Measurements from ENCODE around the gene CEBPG. TPM values are rescaled to one million over a fixed set of nuclear protein-coding genes. Genes with fewer than 3 reads are reported as not detected.

Gene CEBPG
- total RNA-seq, 4 donors from 2014 or later, result 38.0 to 48.3 (median 43.1) TPM

DNA sequence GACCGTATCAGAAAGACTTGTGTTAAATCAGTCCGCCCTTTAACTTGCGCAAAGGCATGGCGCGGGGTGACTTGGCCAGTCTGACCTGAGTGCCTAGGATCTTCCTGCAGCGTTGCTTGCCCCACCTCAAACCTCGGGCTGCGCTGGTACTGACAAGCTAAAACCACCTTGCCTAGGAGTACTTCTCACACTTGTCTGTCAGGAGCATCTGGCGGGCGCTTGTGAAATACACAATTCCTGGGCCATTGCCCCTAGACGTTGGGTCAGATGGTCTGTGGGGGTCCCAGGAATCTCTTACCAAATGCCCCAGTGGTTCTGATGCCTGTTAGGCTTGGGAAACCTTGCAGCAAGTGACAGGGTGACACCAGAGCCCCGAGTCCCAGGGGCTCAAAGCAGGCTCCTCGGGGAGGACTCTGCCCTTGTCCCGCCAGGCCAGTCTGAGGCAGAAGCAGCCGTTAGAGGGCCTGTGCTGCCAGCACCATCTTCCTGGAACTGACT, 12.9 kb downstream of the CEBPG start:
- peak in 1 of 2 donors; percentile 87 for DNase-seq (ENCODE audit: low spot score in 2 of 2)
- intact Hi-C loops (cut with DNase I; ENCODE audit: low total_unique reads), result no loop called here
- TF ChIP-seq POLR2A (IDR thresholded peaks at IDR 0.05), result no peak
- no peak for TF ChIP-seq CTCF (IDR thresholded peaks at IDR 0.05)
- H3K4me3 ChIP-seq (ENCODE audit: low read depth, poor library complexity, severe bottlenecking), result no peak overlapping the region
- WGBS, 2 donors, result 79 to 83% methylated on average over 10 to 15 of the region's 15 CpGs

- no peak for DNase-seq (ENCODE audit: low spot score in 2 of 2)
- TF ChIP-seq CTCF (IDR thresholded peaks at IDR 0.05) (no peak), POLR2A (IDR thresholded peaks at IDR 0.05) (no peak)
- 93 to 94% methylated on average over 34 to 39 of the region's 39 CpGs for WGBS, 2 donors
- intact Hi-C loops (cut with DNase I; ENCODE audit: low total_unique reads), result no loop called here
- H3K4me3 ChIP-seq (ENCODE audit: low read depth, poor library complexity, severe bottlenecking), result no peak overlapping the region
Observed at GRCh38 chr19:33387351-33388230, 14.1 kb downstream of the CEBPG start.

GRCh38 chr19:33388231-33388724, 14.8 kb downstream of the CEBPG start:
- WGBS, 2 donors, result 57% methylated on average over 10 of the region's 13 CpGs; no CpG with 5 or more reads in 1 of the 2 donors
- DNase-seq (ENCODE audit: low spot score in 2 of 2), result no peak
- intact Hi-C loops (cut with DNase I; ENCODE audit: low total_unique reads), result no loop called here

DNA sequence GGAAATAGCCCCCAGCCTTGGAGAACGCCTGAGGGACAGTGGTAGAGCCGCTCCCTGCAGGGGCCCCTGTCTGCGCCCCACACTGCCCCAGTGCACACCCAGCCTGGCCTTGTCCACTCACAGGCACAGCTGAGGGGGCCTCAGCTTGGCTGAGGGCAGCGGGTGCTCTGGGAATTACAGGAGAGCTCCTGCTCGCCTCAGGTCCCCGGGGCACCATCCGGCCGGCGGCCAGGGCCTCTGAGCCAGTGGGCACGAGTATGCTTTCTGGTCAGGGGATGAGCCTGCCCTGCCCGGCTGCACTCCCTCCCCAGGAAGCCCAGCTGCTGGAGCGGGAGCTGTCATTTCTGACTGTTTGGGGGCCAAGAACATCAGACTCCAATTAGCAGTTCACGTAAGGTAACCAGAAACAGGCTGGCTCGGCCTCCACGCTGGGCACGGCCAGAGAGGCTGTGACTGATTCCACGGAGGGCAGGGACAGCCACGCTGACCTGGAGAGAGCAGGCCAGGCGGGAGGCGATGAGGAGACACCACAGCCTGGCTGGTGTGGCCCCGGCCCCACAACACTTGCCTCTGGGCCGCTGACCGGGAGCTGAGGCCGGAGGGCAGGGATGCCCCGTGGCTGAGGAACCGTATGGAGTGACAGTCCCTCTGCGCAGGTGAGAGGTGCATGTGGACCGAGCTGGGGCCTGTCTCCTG, 15.4 kb downstream of the CEBPG start:
- 60 to 66% methylated on average over 12 to 17 of the region's 28 CpGs for WGBS, 2 donors
- H3K4me3 ChIP-seq (ENCODE audit: low read depth, poor library complexity, severe bottlenecking), result no peak overlapping the region
- DNase-seq (ENCODE audit: low spot score in 2 of 2), result peak in 1 of 2 donors; percentile 86
- intact Hi-C loops (cut with DNase I; ENCODE audit: low total_unique reads), result no loop called here
- TF ChIP-seq POLR2A (IDR thresholded peaks at IDR 0.05) (no peak), CTCF (IDR thresholded peaks at IDR 0.05) (no peak)

More at GRCh38 chr19:33388231-33388724, 14.8 kb downstream of the CEBPG start:
- H3K4me3 ChIP-seq (ENCODE audit: low read depth, poor library complexity, severe bottlenecking), result no peak overlapping the region
- no peak for TF ChIP-seq CTCF (IDR thresholded peaks at IDR 0.05)
- no peak for TF ChIP-seq POLR2A (IDR thresholded peaks at IDR 0.05)

DNA sequence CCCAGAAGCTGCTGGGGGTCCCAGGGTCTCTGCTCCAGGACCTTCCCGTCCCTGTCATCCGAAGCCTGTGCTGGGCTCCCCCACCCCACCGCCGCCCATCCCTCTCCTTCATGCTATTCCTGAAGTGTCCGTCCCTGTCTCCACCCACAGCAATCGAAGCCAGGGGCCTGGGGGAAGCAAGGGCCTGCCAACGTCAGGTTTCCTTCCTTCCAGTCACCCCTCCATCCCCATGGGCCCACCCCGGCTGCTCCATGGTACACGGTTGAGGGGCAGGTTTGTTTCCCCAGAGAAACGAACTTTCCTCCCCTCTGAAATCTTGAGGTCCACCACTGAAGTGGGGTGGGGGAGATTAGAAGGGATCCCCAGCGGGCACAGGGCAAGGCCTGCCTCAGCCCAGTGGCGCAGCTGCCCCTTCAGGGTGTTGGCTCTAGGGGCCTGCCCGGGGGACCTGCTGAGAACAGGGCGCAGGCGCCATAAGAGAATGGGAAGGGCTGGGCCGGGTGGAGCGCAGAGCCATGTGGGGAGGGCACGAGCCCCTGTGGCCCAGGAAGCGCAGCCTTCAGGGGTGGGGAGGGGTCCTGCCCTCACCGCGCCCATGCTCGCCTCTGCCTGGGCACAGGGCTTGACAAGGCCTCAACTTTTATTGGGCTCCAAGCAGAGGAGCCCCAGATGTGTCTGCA, 16.1 kb downstream of the CEBPG start:
- intact Hi-C loops (cut with DNase I; ENCODE audit: low total_unique reads), result no loop called here
- WGBS, 2 donors, result 40 to 47% methylated on average over 21 to 22 of the region's 22 CpGs
- TF ChIP-seq POLR2A (IDR thresholded peaks at IDR 0.05), result no peak
- TF ChIP-seq CTCF (IDR thresholded peaks at IDR 0.05), result no peak
- DNase-seq (ENCODE audit: low spot score in 2 of 2), result peak in 1 of 2 donors; percentile 84
- no peak overlapping the region for H3K4me3 ChIP-seq (ENCODE audit: low read depth, poor library complexity, severe bottlenecking)
